ENCODE measurements around the gene DPYSL3. TPM values are rescaled to one million over a fixed set of nuclear protein-coding genes. Genes with fewer than 3 reads are reported as not detected.

The DPYSL3 gene
- total RNA-seq, 1 experiment from 2014 or later: 8.9 TPM

DNA sequence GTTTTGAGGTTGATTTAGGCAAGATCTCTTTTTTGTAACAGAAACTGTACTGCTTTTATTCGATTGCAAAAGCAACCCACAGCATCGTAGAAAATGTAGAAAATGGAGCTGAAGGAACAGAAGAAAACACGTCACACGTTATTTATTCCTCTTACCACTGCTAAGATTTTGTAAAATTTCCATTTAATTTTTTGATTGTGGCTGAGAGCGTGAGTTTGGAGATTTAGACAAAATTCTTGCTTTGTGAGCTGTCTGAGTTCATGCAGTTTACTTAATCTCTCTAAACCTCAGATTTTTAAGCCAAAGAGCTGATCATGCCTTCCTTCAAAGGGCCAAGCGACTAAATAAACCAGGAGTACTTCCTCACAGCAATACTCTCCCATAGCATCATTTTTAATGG lies 24.8 kb downstream of the DPYSL3 start:
- Mint-ChIP-seq H3K9me3 (ENCODE audit: unreplicated experiment) (no peaks in the 10 kb centered on the region), H3K27me3 (ENCODE audit: insufficient read depth, unreplicated experiment) (no peaks in the 10 kb centered on the region), H3K4me3 (ENCODE audit: unreplicated experiment) (no peak overlapping the region), H3K4me1 (ENCODE audit: insufficient read depth, unreplicated experiment) (no peaks in the 10 kb centered on the region), H3K27ac (ENCODE audit: low read depth, unreplicated experiment) (no peak overlapping the region), H3K36me3 (ENCODE audit: insufficient read depth, unreplicated experiment) (no peaks in the 10 kb centered on the region)
- TF ChIP-seq, protein P1, sequence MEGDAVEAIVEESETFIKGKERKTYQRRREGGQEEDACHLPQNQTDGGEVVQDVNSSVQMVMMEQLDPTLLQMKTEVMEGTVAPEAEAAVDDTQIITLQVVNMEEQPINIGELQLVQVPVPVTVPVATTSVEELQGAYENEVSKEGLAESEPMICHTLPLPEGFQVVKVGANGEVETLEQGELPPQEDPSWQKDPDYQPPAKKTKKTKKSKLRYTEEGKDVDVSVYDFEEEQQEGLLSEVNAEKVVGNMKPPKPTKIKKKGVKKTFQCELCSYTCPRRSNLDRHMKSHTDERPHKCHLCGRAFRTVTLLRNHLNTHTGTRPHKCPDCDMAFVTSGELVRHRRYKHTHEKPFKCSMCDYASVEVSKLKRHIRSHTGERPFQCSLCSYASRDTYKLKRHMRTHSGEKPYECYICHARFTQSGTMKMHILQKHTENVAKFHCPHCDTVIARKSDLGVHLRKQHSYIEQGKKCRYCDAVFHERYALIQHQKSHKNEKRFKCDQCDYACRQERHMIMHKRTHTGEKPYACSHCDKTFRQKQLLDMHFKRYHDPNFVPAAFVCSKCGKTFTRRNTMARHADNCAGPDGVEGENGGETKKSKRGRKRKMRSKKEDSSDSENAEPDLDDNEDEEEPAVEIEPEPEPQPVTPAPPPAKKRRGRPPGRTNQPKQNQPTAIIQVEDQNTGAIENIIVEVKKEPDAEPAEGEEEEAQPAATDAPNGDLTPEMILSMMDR (IDR thresholded peaks at IDR 0.05; ENCODE audit: unreplicated experiment): no peak
- no peak for DNase-seq (ENCODE audit: unreplicated experiment)
- POLR2A ChIA-PET: interaction anchor here (0.6 kb wide), 1 partner anchor 12 kb away, joined by 3 read pairs; no protein-coding TSS in a partner anchor
- no TSS peak for BruUV-seq (replicated peaks)
- intact Hi-C loops (cut with micrococcal nuclease): no loop called here
- CTCF ChIA-PET: no interaction called here

GRCh38 chr5:147484708-147485020 lies 25.2 kb downstream of the DPYSL3 start:
- H3K36me3 Mint-ChIP-seq (ENCODE audit: insufficient read depth, unreplicated experiment): no peaks in the 10 kb centered on the region
- intact Hi-C loops (cut with micrococcal nuclease): no loop called here
- ChIA-PET CTCF (no interaction called here), POLR2A (interaction anchor here (0.6 kb wide), 1 partner anchor 13 kb away, joined by 3 read pairs; no protein-coding TSS in a partner anchor)
- peak overlapping the region; percentile 43 for H3K27ac Mint-ChIP-seq (ENCODE audit: low read depth, unreplicated experiment)
- TF ChIP-seq, protein P1 (IDR thresholded peaks at IDR 0.05; ENCODE audit: unreplicated experiment): no peak
- DNase-seq (ENCODE audit: unreplicated experiment): no peak
- BruUV-seq (replicated peaks): TSS peak; percentile 63
- H3K9me3 Mint-ChIP-seq (ENCODE audit: unreplicated experiment): no peaks in the 10 kb centered on the region
- no peak overlapping the region for H3K4me3 Mint-ChIP-seq (ENCODE audit: unreplicated experiment)
- H3K27me3 Mint-ChIP-seq (ENCODE audit: insufficient read depth, unreplicated experiment): no peaks in the 10 kb centered on the region
- no peaks in the 10 kb centered on the region for H3K4me1 Mint-ChIP-seq (ENCODE audit: insufficient read depth, unreplicated experiment)

DNA sequence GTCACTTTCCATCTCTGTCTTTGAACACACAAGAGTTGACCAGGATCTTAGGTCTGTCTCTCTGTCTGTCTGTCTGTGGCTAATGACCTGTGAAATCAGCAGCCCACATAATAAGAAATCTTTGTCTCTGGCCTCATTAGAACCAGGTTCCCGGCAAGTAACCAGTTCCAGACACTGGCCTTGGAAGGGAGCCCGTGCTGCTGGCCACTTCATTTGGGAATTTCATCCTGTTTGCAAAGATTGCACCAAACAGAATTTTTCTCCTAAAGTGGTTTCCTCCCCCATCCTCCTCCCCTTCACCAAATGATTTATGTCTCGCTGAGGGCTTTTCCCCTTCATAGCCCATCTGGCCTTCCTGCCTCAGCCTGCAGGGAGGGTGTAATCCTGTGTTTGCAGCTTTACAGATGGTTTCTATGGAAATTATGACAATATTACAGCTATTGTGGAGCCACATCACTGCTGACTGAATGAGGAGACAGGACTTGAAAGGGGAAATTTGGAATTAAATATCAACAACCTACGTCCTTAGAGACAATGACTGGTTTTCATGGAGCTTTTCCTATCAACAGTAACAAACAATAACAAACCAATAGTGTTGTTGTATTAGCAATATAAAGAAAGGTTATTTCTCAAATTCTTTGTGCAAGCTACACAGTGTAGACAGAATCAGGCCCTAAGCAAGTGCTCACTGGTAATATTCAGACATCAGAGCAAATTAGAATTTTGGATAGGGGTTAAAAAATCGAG lies 25.7 kb downstream of the DPYSL3 start:
- TF ChIP-seq, protein P1 (IDR thresholded peaks at IDR 0.05; ENCODE audit: unreplicated experiment): no peak
- H3K27ac Mint-ChIP-seq (ENCODE audit: low read depth, unreplicated experiment): peak overlapping the region; percentile 43
- CTCF ChIA-PET: interaction anchor here (0.7 to 2.8 kb wide), 4 partner anchors 20 to 517 kb away, joined by 3 to 18 read pairs (median 4); no protein-coding TSS in a partner anchor
- DNase-seq (ENCODE audit: unreplicated experiment): no peak
- no peaks in the 10 kb centered on the region for H3K4me1 Mint-ChIP-seq (ENCODE audit: insufficient read depth, unreplicated experiment)
- no peak overlapping the region for H3K4me3 Mint-ChIP-seq (ENCODE audit: unreplicated experiment)
- no peaks in the 10 kb centered on the region for H3K27me3 Mint-ChIP-seq (ENCODE audit: insufficient read depth, unreplicated experiment)
- H3K9me3 Mint-ChIP-seq (ENCODE audit: unreplicated experiment): no peaks in the 10 kb centered on the region
- POLR2A ChIA-PET: interaction anchor here (0.6 kb wide), 2 partner anchors 13 to 112 kb away, joined by 3 read pairs; no protein-coding TSS in a partner anchor
- H3K36me3 Mint-ChIP-seq (ENCODE audit: insufficient read depth, unreplicated experiment): no peaks in the 10 kb centered on the region
- intact Hi-C loops (cut with micrococcal nuclease): no loop called here
- BruUV-seq (replicated peaks): no TSS peak

DNA sequence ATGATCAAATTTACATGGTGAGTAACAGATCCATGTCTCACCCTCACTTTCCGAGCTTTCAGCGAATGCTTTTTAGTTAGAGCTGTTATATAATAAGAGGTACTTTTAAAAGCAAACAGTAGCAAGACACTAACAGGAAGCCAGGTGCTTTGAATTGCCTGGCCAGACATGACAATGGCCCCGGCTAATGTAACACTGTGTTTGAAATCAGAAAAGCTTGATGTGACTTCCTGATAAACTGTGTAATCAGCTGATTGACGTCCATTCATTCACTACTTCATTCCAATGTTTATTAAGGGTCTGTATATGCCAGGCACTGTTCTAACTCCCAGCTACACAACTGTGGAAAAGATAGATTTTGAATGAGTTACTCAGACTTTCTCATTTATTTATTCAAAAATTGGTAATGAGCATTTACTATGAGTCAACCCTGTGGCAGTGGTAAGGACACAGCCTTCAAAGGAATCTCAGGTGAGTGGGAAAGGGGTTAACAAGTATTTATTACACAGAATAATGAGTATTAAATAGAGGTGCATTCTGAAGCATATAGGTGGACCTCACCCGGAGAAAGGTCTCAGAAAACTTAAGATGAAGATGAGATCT lies 26.6 kb downstream of the DPYSL3 start:
- POLR2A ChIA-PET: interaction anchor here (0.6 to 0.7 kb wide), 2 partner anchors 74 to 111 kb away, joined by 3 to 4 read pairs; no protein-coding TSS in a partner anchor
- Mint-ChIP-seq H3K36me3 (ENCODE audit: insufficient read depth, unreplicated experiment) (no peaks in the 10 kb centered on the region), H3K9me3 (ENCODE audit: unreplicated experiment) (no peaks in the 10 kb centered on the region), H3K4me1 (ENCODE audit: insufficient read depth, unreplicated experiment) (no peaks in the 10 kb centered on the region), H3K4me3 (ENCODE audit: unreplicated experiment) (no peak overlapping the region), H3K27ac (ENCODE audit: low read depth, unreplicated experiment) (no peak overlapping the region), H3K27me3 (ENCODE audit: insufficient read depth, unreplicated experiment) (no peaks in the 10 kb centered on the region)
- CTCF ChIA-PET: interaction anchor here (0.7 to 2.8 kb wide), 9 partner anchors 16 to 516 kb away, joined by 3 to 18 read pairs (median 5); no protein-coding TSS in a partner anchor
- DNase-seq (ENCODE audit: unreplicated experiment): no peak
- intact Hi-C loops (cut with micrococcal nuclease): no loop called here
- TF ChIP-seq, protein P1 (IDR thresholded peaks at IDR 0.05; ENCODE audit: unreplicated experiment): no peak
- BruUV-seq (replicated peaks): no TSS peak
